ENCODE measurements around the gene KCNMB1.

KCNMB1 gene

DNA sequence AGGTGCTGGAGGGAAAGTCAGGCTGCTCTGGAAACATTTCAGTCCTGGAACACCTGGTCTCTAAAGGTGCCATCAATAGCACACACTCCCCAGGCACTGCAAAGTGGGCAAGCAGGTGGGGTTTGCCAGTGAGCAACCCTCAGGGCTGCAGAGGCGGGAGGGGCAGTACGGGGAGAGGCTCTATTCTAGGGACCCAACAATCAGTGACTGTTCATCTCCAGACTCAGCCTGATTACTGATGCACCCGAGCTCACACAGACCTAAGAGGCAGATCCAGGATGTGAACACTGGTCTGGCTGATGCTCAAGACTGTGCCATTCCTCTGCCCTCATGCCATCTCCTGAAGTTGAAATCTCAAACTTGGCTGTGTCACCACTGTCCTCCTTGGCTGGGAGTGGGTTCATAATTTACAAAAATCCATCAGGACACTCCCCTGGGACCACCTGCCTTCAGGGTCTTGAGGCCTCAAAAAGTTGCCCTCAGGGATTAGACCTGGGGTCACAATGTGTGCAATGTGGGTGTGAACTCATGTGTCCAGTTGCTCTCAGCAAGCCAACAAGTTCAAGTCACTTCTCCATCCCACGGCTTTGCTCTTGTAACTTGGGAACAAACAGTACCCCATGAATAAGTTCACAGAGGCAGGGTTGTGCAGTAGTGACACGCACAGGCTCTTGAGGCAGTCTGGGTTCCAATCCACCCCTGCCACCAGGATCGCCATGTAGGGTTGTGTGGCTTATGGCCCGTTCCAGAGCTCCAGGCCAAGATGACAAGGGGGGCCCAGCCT, 19.9 kb upstream of the KCNMB1 start:
- no peak overlapping the region for H3K4me3 ChIP-seq (ENCODE audit: low read depth, low read length)
- DNase-seq (ENCODE audit: low read depth), result no peak
- TF ChIP-seq, protein P1, sequence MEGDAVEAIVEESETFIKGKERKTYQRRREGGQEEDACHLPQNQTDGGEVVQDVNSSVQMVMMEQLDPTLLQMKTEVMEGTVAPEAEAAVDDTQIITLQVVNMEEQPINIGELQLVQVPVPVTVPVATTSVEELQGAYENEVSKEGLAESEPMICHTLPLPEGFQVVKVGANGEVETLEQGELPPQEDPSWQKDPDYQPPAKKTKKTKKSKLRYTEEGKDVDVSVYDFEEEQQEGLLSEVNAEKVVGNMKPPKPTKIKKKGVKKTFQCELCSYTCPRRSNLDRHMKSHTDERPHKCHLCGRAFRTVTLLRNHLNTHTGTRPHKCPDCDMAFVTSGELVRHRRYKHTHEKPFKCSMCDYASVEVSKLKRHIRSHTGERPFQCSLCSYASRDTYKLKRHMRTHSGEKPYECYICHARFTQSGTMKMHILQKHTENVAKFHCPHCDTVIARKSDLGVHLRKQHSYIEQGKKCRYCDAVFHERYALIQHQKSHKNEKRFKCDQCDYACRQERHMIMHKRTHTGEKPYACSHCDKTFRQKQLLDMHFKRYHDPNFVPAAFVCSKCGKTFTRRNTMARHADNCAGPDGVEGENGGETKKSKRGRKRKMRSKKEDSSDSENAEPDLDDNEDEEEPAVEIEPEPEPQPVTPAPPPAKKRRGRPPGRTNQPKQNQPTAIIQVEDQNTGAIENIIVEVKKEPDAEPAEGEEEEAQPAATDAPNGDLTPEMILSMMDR (IDR thresholded peaks at IDR 0.05; ENCODE audit: low read depth, low read length, missing control alignments), result no peak
- in situ Hi-C loops (cut with HindIII; ENCODE audit: low sequenced_read_pairs), result loop anchor here (10.0 kb wide), 1 partner anchor 174 kb away; the partner anchor contains the start of gene C5orf58

DNA sequence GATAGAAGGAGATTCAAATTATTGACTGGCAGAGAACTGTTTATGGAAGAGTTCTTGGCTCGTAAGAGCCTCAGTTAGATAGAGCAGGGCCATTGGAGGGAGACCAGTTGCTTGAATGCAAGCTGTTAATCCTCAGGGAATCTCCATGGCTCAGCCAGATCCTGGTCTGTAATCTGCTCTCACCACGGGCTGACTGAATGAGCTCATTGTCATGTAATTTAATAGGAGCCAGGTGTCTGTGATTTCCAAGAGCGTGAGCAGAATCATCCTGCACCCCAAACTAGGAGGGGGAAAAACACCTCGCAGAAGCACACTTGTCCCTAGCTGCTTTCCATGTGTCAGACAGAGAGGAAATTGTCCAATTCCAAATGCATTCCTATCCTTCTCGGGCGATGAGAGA, 19.1 kb upstream of the KCNMB1 start:
- in situ Hi-C loops (cut with HindIII; ENCODE audit: low sequenced_read_pairs), result loop anchor here (10.0 kb wide), 1 partner anchor 173 kb away; the partner anchor contains the start of gene C5orf58
- no peak overlapping the region for H3K4me3 ChIP-seq (ENCODE audit: low read depth, low read length)
- TF ChIP-seq, protein P1 (IDR thresholded peaks at IDR 0.05; ENCODE audit: low read depth, low read length, missing control alignments), result no peak
- no peak for DNase-seq (ENCODE audit: low read depth)

DNA sequence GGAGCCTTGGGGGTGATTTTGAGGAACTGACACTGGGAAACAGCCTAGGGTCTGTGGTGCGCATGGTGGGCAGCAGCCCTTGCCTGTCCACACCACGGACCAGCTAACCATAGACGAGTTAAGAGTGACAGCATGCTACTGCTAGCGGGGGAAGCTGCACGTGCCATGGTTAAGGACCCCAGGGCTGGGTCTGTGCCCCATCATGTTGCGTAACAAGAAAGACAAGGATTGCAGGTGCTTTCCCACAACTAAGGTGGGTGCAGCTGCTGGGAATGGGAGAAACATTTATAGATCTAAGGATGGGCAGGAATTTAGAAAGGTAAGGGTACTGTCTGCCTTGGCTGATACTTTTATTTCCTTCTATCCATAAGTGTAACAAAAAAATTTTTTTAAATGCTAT, 17.9 kb upstream of the KCNMB1 start:
- no peak overlapping the region for H3K4me3 ChIP-seq (ENCODE audit: low read depth, low read length)
- TF ChIP-seq, protein P1 (IDR thresholded peaks at IDR 0.05; ENCODE audit: low read depth, low read length, missing control alignments), result no peak
- no peak for DNase-seq (ENCODE audit: low read depth)
- in situ Hi-C loops (cut with HindIII; ENCODE audit: low sequenced_read_pairs), result loop anchor here (10.0 kb wide), 1 partner anchor 172 kb away; the partner anchor contains the start of gene C5orf58

DNA sequence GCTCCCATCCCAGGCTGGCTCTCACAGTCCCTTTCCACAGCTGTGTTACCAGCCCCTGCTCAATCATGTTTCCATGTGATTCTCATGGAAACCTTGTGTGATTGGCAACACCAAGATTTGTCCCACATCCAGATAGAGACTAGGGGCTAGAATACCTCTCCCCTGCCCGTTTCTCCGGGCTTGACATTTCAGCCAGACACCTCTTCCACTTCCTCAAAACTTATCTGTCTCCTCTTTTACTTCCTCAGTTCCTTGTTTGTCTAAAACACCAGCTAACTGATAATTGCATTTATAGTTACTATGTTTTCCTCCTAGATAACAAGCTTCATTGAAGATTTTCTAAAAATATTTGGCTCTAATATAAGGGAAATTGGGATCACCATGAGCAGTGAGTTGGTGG, 16.6 kb upstream of the KCNMB1 start:
- TF ChIP-seq, protein P1 (IDR thresholded peaks at IDR 0.05; ENCODE audit: low read depth, low read length, missing control alignments), result no peak
- in situ Hi-C loops (cut with HindIII; ENCODE audit: low sequenced_read_pairs), result loop anchor here (10.0 kb wide), 1 partner anchor 171 kb away; the partner anchor contains the start of gene C5orf58
- DNase-seq (ENCODE audit: low read depth), result no peak
- no peak overlapping the region for H3K4me3 ChIP-seq (ENCODE audit: low read depth, low read length)

- DNase-seq (ENCODE audit: low read depth), result no peak
- no peak overlapping the region for H3K4me3 ChIP-seq (ENCODE audit: low read depth, low read length)
- in situ Hi-C loops (cut with HindIII; ENCODE audit: low sequenced_read_pairs), result loop anchor here (10.0 kb wide), 1 partner anchor 170 kb away; the partner anchor contains the start of gene C5orf58
Measured at GRCh38 chr5:170404398-170404797, 15.2 kb upstream of the KCNMB1 start.

GRCh38 chr5:170403675-170404074, 14.5 kb upstream of the KCNMB1 start:
- H3K4me3 ChIP-seq (ENCODE audit: low read depth, low read length), result no peak overlapping the region
- in situ Hi-C loops (cut with HindIII; ENCODE audit: low sequenced_read_pairs), result loop anchor here (10.0 kb wide), 1 partner anchor 169 kb away; the partner anchor contains the start of gene C5orf58
- TF ChIP-seq, protein P1 (IDR thresholded peaks at IDR 0.05; ENCODE audit: low read depth, low read length, missing control alignments), result no peak
- DNase-seq (ENCODE audit: low read depth), result no peak

More at GRCh38 chr5:170404398-170404797, 15.2 kb upstream of the KCNMB1 start:
- TF ChIP-seq, protein P1 (IDR thresholded peaks at IDR 0.05; ENCODE audit: low read depth, low read length, missing control alignments), result no peak

Data from astrocyte of the cerebellum (primary cell).